ENCODE results near the gene ZNF502. TPM values are rescaled to one million over a fixed set of nuclear protein-coding genes. Genes with fewer than 3 reads are reported as not detected.

Gene ZNF502
- total RNA-seq, 1 donor from 2014 or later = 2.6 TPM

GRCh38 chr3:44764248-44764647 lies 51.8 kb downstream of the ZNF502 start:
- DNase-seq (ENCODE audit: low read depth) = no peak

- no peak for DNase-seq (ENCODE audit: low read depth)
Measured at GRCh38 chr3:44771424-44772098, 59.1 kb downstream of the ZNF502 start.

GRCh38 chr3:44772099-44772442 lies 59.6 kb downstream of the ZNF502 start:
- DNase-seq (ENCODE audit: low read depth) = no peak

Other genes with a start within 250 kb of the ZNF502 start
- gene ZNF445, start 235.0 kb upstream of the ZNF502 start, total RNA-seq = 8.6 and 10.4 TPM in 2 replicates
- 8.8 and 8.9 TPM in 2 replicates for gene ZKSCAN7, start 157.5 kb upstream of the ZNF502 start, total RNA-seq
- 1.8 and 2.1 TPM in 2 replicates for gene ZNF660, start 127.7 kb upstream of the ZNF502 start, total RNA-seq
- gene ZNF197, start 87.6 kb upstream of the ZNF502 start, total RNA-seq = 25.0 and 25.2 TPM in 2 replicates
- 15.3 and 18.7 TPM in 2 replicates for gene ZNF35, start 63.9 kb upstream of the ZNF502 start, total RNA-seq
- 0.42 and 1.1 TPM in 2 replicates for gene ZNF501, start 17.0 kb downstream of the ZNF502 start, total RNA-seq
- gene KIAA1143, start 49.0 kb downstream of the ZNF502 start, total RNA-seq = 24.9 and 36.5 TPM in 2 replicates
- gene KIF15, start 49.1 kb downstream of the ZNF502 start, total RNA-seq = 0.47 and 1.2 TPM in 2 replicates
- 12.0 and 16.3 TPM in 2 replicates for gene TMEM42, start 149.3 kb downstream of the ZNF502 start, total RNA-seq
- gene TGM4, start 161.9 kb downstream of the ZNF502 start, total RNA-seq = not detected in 2 replicates

Measured in myocyte (in vitro differentiated cells).